ENCODE measurements around the gene TH. TPM values are rescaled to one million over a fixed set of nuclear protein-coding genes. Genes with fewer than 3 reads are reported as not detected.

TH gene
- total RNA-seq = 1 to 10 TPM; 1.1 to 2.0 TPM
- 1.2 TPM for polyA plus RNA-seq (ENCODE audit: insufficient read depth, low read depth, low replicate concordance)
- long read RNA-seq, donor 1 = 0 reads
- long read RNA-seq, donor 2, partial matches to known transcripts = 0 of 1 reads
- long read RNA-seq, donor 2, other reads (novel, unspliced or antisense) = 0 of 1 reads

DNA sequence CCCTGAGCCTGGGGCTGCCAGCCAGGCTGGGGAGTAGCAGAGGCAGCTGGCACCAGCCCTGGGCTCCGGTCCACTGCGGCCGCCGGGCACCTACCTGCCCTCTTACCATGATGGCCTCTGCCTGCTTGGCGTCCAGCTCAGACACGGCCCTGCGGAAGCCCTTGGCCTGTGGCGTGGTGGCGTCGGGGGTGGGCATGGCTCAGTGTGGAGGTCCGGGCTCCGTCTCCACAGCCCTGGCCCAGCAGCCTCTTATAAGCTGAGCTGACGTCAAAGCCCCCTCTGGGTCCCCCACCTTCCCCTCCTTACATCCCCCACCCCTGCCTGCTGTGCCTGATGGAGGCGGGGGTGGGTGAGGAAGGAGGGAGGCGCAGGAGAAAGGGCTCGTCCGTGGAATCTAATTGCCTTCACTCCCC is at the start of gene TH:
Gene TH (minus strand): TSS at position 225 of the 413 bp plus-strand sequence. CDS start 29 bp downstream, at position 196.
- 68% methylated on average over 4 to 17 of the region's 17 CpGs for WGBS, 2 donors
- intact Hi-C loops (cut with DNase I; ENCODE audit: low total_unique reads) = no loop called here
- H3K36me3 ChIP-seq (ENCODE audit: low read depth, missing control alignments) = no peaks in the 10 kb centered on the region
- H3K4me3 ChIP-seq = no peak within 1 kb of the TSS
- DNase-seq = no peak
- H3K27ac ChIP-seq = no peak within 1 kb of the TSS
- no peaks in the 10 kb centered on the region for H3K27me3 ChIP-seq
- peaks cover 11% of the 10 kb centered on the region for H3K4me1 ChIP-seq
- no peak for TF ChIP-seq POLR2A (IDR thresholded peaks at IDR 0.05)
- TF ChIP-seq, protein P1, sequence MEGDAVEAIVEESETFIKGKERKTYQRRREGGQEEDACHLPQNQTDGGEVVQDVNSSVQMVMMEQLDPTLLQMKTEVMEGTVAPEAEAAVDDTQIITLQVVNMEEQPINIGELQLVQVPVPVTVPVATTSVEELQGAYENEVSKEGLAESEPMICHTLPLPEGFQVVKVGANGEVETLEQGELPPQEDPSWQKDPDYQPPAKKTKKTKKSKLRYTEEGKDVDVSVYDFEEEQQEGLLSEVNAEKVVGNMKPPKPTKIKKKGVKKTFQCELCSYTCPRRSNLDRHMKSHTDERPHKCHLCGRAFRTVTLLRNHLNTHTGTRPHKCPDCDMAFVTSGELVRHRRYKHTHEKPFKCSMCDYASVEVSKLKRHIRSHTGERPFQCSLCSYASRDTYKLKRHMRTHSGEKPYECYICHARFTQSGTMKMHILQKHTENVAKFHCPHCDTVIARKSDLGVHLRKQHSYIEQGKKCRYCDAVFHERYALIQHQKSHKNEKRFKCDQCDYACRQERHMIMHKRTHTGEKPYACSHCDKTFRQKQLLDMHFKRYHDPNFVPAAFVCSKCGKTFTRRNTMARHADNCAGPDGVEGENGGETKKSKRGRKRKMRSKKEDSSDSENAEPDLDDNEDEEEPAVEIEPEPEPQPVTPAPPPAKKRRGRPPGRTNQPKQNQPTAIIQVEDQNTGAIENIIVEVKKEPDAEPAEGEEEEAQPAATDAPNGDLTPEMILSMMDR (IDR thresholded peaks at IDR 0.05) = no peak
- H3K9me3 ChIP-seq = no peaks in the 10 kb centered on the region

DNA sequence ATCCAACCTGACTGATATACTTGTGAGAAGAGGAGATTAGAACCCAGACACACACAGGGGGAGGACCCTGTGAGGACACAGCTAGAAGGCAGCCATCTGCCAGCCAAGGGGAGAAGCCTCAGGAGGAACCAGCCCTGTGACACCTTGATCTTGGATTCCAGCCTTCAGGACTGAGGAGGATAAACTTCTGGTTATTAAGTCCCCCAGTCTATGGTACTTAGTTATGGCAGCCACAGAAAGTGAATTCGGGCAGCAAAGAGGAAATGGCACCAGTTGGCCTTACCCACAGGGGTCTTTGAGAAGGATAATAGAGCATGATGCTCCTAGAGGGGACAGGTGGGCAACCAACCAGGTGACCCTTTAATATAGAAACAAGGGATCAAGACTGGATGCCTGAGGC is 49.4 kb upstream of the TH start:
- DNase-seq = no peak
- Histone ChIP-seq H3K36me3 (ENCODE audit: low read depth, missing control alignments) (no peaks in the 10 kb centered on the region), H3K27me3 (no peaks in the 10 kb centered on the region), H3K4me3 (no peak overlapping the region), H3K9me3 (no peaks in the 10 kb centered on the region), H3K27ac (no peak overlapping the region), H3K4me1 (no peaks in the 10 kb centered on the region)
- no peak for TF ChIP-seq POLR2A (IDR thresholded peaks at IDR 0.05)
- TF ChIP-seq, protein P1 (IDR thresholded peaks at IDR 0.05) = no peak
- WGBS, 2 donors = 89 to 100% methylated on average over 1 of the region's 1 CpG
- intact Hi-C loops (cut with DNase I; ENCODE audit: low total_unique reads) = no loop called here

DNA sequence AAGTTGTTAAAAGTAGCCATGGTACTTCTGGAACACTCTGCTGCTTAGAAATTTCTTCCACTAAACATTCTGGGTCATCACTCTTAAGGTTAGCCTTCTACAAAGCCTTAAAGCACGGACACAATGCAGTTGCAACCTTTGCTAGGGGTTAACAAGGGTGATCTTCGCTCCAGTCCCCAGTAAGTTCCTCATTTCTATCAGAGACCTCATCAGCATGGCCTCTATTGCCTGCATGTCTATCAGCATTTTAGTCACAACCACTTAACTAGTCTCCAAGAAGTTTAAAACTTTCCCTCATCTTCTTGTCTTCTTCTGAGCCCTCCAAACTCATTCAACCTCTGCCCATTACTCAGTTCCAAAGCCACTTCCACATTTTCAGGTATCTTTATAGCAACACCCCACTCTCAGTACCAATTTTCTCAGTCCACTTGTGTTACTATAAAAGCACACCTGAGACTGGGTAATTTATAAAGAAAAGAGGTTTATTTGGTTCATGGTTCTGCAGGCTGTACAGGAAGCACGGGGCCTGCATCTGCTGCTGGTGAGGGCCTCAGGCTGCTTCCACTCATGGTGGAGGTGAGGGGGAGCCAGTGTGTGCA is 48.7 kb upstream of the TH start:
- 90 to 93% methylated on average over 3 of the region's 3 CpGs for WGBS, 2 donors
- intact Hi-C loops (cut with DNase I; ENCODE audit: low total_unique reads) = no loop called here
- Histone ChIP-seq H3K27ac (no peak overlapping the region), H3K27me3 (no peaks in the 10 kb centered on the region), H3K4me3 (no peak overlapping the region), H3K36me3 (ENCODE audit: low read depth, missing control alignments) (no peaks in the 10 kb centered on the region), H3K4me1 (no peaks in the 10 kb centered on the region), H3K9me3 (no peaks in the 10 kb centered on the region)
- no peak for DNase-seq
- TF ChIP-seq POLR2A (IDR thresholded peaks at IDR 0.05) = no peak
- TF ChIP-seq, protein P1 (IDR thresholded peaks at IDR 0.05) = no peak

DNA sequence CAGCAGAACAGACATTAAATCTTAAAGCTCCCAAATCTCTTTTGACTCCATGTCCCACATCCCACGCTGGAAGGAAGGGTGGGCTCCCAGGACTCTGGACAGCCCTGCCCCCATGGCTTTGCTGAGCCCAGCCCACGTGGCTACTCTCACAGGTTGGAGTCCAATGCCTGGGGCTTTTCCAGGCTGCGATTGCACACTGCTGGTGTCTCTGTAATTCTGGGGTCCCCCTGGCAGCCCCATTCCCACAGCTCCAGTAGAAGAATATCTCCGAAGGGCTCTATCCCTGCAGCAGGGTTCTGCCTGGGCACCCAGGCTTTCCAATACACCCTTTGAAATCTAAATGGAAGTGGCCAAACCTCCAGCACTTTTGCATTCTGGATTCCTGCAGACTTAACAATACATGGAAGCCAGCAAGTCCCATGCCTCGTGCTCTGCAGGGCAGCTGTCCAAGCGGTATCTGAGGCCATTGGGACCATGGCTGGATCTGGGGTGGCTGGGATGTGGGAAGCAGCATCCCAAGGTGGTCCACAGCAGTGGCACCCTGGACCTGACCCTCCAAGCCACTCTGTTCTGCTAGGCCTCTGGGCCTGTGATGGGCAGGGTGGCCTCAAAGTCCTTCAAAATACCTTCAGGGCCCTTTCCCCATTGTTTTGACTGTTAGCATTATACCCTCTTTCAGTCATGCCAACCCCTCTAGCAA is 47.9 kb upstream of the TH start:
- peak; percentile 11 for DNase-seq
- no peak for TF ChIP-seq POLR2A (IDR thresholded peaks at IDR 0.05)
- TF ChIP-seq, protein P1 (IDR thresholded peaks at IDR 0.05) = no peak
- H3K9me3 ChIP-seq = no peaks in the 10 kb centered on the region
- no peaks in the 10 kb centered on the region for H3K36me3 ChIP-seq (ENCODE audit: low read depth, missing control alignments)
- no peaks in the 10 kb centered on the region for H3K4me1 ChIP-seq
- H3K4me3 ChIP-seq = no peak overlapping the region
- H3K27me3 ChIP-seq = no peaks in the 10 kb centered on the region
- no peak overlapping the region for H3K27ac ChIP-seq
- WGBS, 2 donors = 88 to 96% methylated on average over 4 to 6 of the region's 6 CpGs
- intact Hi-C loops (cut with DNase I; ENCODE audit: low total_unique reads) = no loop called here
